Measurements from ENCODE around the gene SREK1.

SREK1 gene

GRCh38 chr5:66198837-66199236, 54.7 kb downstream of the SREK1 start:
- Histone ChIP-seq H3K36me3 (ENCODE audit: insufficient read depth) (no peaks in the 10 kb centered on the region), H2AFZ (ENCODE audit: low read depth) (no peak overlapping the region), H3K27me3 (ENCODE audit: insufficient read depth, low read depth) (no peaks in the 10 kb centered on the region), H3K79me2 (ENCODE audit: insufficient read depth, low read depth) (no peaks in the 10 kb centered on the region), H4K20me1 (ENCODE audit: insufficient read depth) (no peaks in the 10 kb centered on the region), H3K4me2 (no peak overlapping the region), H3K9ac (no peak overlapping the region), H3K27ac (no peak overlapping the region), H3K4me3 (IDR thresholded peaks at IDR 0.05; ENCODE audit: insufficient read depth, low read depth, low read length) (no peak overlapping the region), H3K4me1 (ENCODE audit: low read depth, poor library complexity, severe bottlenecking) (peaks cover 10% of the 10 kb centered on the region)
- no peak for TF ChIP-seq CTCF (conservative IDR thresholded peaks at IDR 0.05; ENCODE audit: low read depth, low read length)

- Histone ChIP-seq H3K36me3 (ENCODE audit: insufficient read depth) (no peaks in the 10 kb centered on the region), H3K9ac (no peak overlapping the region), H4K20me1 (ENCODE audit: insufficient read depth) (no peaks in the 10 kb centered on the region), H3K79me2 (ENCODE audit: insufficient read depth, low read depth) (no peaks in the 10 kb centered on the region), H3K4me2 (no peak overlapping the region), H2AFZ (ENCODE audit: low read depth) (no peak overlapping the region), H3K27ac (no peak overlapping the region), H3K4me1 (ENCODE audit: low read depth, poor library complexity, severe bottlenecking) (peaks cover 14% of the 10 kb centered on the region), H3K4me3 (IDR thresholded peaks at IDR 0.05; ENCODE audit: insufficient read depth, low read depth, low read length) (no peak overlapping the region), H3K27me3 (ENCODE audit: insufficient read depth, low read depth) (no peaks in the 10 kb centered on the region)
- TF ChIP-seq CTCF (conservative IDR thresholded peaks at IDR 0.05; ENCODE audit: low read depth, low read length) = no peak
These were observed 59.4 kb downstream of the SREK1 start for GRCh38 chr5:66203531-66203930.

GRCh38 chr5:66206465-66206864, 62.4 kb downstream of the SREK1 start:
- no peaks in the 10 kb centered on the region for H3K79me2 ChIP-seq (ENCODE audit: insufficient read depth, low read depth)
- no peaks in the 10 kb centered on the region for H3K36me3 ChIP-seq (ENCODE audit: insufficient read depth)
- no peaks in the 10 kb centered on the region for H3K27me3 ChIP-seq (ENCODE audit: insufficient read depth, low read depth)
- H3K9ac ChIP-seq = no peak overlapping the region
- H2AFZ ChIP-seq (ENCODE audit: low read depth) = no peak overlapping the region
- H4K20me1 ChIP-seq (ENCODE audit: insufficient read depth) = no peaks in the 10 kb centered on the region
- H3K4me2 ChIP-seq = no peak overlapping the region
- TF ChIP-seq CTCF (conservative IDR thresholded peaks at IDR 0.05; ENCODE audit: low read depth, low read length) = no peak
- no peak overlapping the region for H3K27ac ChIP-seq
- H3K4me3 ChIP-seq (IDR thresholded peaks at IDR 0.05; ENCODE audit: insufficient read depth, low read depth, low read length) = no peak overlapping the region
- H3K4me1 ChIP-seq (ENCODE audit: low read depth, poor library complexity, severe bottlenecking) = peaks cover 3% of the 10 kb centered on the region

GRCh38 chr5:66207800-66208561, 63.9 kb downstream of the SREK1 start:
- Histone ChIP-seq H3K27me3 (ENCODE audit: insufficient read depth, low read depth) (no peaks in the 10 kb centered on the region), H3K4me3 (IDR thresholded peaks at IDR 0.05; ENCODE audit: insufficient read depth, low read depth, low read length) (no peak overlapping the region), H2AFZ (ENCODE audit: low read depth) (no peak overlapping the region), H3K4me1 (ENCODE audit: low read depth, poor library complexity, severe bottlenecking) (peaks cover 3% of the 10 kb centered on the region), H3K4me2 (no peak overlapping the region), H3K79me2 (ENCODE audit: insufficient read depth, low read depth) (no peaks in the 10 kb centered on the region), H3K9ac (no peak overlapping the region), H3K27ac (no peak overlapping the region), H4K20me1 (ENCODE audit: insufficient read depth) (no peaks in the 10 kb centered on the region), H3K36me3 (ENCODE audit: insufficient read depth) (no peaks in the 10 kb centered on the region)
- TF ChIP-seq CTCF (conservative IDR thresholded peaks at IDR 0.05; ENCODE audit: low read depth, low read length) = no peak
